Fibroblast of lung (primary cell): ENCODE measurements around the gene RPS6KA2.

Experiments
- CTCF ChIP-seq, 2 donors: IDR thresholded peaks in 1 of 2; conservative IDR thresholded peaks in 1 of 2; 1 replicate in 1 of 2; 2 replicates in 1 of 2; pipeline ENCODE4 v1.5.1; 2011 to 2012; ENCODE audit warnings: low read length in 2 of 2, control low read depth in 1 of 2, inconsistent platforms in 1 of 2, low read depth in 1 of 2, mild to moderate bottlenecking in 1 of 2
- EZH2 ChIP-seq: IDR thresholded peaks from 2 replicates; pipeline ENCODE4 v1.5.1; 2012; ENCODE audit warnings: low read length, control low read depth, mild to moderate bottlenecking; ENCODE audit errors: missing control alignments

DNA sequence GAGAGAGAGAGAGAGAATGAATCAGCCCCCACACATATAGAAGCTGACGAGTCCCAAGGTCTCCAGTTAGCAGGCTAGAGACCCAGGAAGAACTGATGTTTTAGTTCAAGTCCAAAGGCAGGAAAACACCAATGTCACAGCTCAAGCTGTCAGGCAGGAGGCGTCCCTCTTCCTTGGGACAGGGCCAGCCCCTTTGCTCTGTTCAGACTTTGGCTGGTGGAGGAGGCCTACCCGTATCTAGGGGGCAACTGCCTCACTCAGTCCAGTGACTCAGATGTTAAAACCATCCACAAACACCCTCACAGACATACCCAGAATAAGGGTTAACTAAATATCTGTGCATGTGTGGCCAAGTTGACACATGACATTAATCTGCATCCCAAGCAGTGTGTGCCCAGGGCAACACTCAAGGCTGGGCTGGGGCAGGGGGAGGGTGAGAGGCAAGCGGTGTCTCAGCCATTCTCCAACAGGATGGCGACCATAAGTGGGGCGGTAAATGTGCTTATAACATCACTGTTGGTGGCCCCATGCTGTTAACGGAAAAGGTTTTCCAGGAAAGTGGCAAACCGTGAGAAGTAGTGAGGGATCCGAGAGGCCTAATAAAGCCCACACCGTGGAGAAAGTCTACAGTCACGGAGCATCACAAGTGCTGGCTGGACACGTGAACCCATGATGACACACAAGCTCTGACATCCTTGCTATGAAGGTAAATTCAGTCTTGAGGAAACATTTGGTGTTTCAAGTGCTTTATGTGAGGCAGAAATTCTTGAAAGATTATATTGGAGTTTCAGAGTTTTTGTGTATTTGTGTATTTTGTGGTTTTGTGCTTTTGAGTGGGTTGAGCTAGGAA lies 68.7 kb downstream of the RPS6KA2 start:
- TF ChIP-seq EZH2 (no peak), CTCF (conservative IDR thresholded peaks at IDR 0.05 in 1 of 2, IDR thresholded peaks at IDR 0.05 in 1 of 2; ENCODE audit: low read depth in 1 of 2, low read length in 2 of 2) (no peak)
